GM12892 (cell line): ENCODE data around the gene ZBTB2.
A peak's percentile ranks its signal among the peaks of the same experiment; 100 is the strongest.

Source experiments
- DNase-seq: peaks from one replicate; pipeline ENCODE4 v3.0.0; 2011; ENCODE audit not compliant: insufficient read length
- FAIRE-seq: peaks from 2 replicates; lab custom pipeline; 2011; peaks lifted over from hg19 to GRCh38; lab: Jason Lieb, UNC
- POLR2A ChIP-seq: IDR thresholded peaks from 2 replicates; pipeline ENCODE4 v1.6.1; 2011; ENCODE audit warnings: low read depth, low read length, control low read depth
- POLR2AphosphoS5 ChIP-seq: IDR thresholded peaks from 2 replicates; pipeline ENCODE4 v1.6.1; 2011; ENCODE audit warnings: low read depth, low read length, control low read depth
- TAF1 ChIP-seq: IDR thresholded peaks from 2 replicates; pipeline ENCODE4 v1.6.1; 2011; ENCODE audit warnings: low read depth, mild to moderate bottlenecking, control low read depth, low read length, borderline replicate concordance

The ZBTB2 gene

DNA sequence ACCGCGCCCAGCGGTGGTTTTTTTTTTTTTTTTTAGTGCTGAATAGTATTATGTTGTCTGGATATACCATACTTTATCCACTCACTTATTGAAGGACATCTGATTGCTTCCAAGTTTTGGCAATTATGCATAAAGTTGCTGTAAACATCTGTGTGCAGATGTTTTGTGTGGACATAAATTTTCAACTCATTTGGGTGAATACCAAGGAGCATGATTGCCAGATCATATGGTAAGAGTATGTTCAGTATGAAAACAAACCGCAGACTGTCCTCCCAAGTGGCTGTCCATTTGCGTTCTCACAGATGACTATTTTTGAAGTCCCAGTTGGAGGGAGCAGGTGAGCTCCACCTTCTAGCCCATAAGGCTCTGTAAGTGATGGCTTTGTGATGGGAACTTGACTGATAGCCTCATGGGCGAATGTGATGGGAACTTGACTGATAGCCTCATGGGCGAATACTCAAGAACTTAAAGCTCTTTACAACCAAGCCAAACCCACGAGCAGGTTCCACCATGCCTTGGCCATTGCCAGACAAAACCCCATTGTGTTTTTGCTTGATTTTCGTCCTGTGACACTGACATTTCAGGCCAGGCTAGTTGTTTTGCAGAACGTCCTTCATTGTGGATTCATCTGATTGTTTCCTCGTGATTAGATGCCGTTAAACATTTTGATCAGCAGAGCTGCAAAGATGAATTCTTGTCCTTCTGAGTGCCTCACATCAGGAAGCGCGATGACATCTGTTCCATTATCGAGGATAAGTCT is 51.0 kb downstream of the ZBTB2 start:
- no peak for FAIRE-seq
- TF ChIP-seq POLR2AphosphoS5 (no peak), POLR2A (no peak), TAF1 (no peak)
- no peak for DNase-seq

DNA sequence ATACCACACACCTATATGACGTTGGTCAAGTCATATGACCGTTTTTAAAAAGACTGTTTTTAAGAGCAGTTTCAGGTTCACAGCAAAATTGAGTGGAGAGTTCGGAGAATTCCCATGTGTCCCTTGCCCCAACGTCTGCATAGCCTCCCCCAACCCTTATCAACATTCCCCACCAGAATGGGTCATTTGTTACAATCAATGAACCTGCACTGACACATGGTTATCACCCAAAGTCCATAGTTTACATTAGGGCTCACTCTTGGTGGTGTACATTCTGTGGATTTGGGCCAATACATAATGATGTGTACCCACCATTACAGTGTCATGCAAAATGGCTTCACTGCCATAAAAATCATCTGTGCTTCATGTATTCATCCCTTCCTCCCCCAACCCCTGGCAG is 52.0 kb downstream of the ZBTB2 start:
- TF ChIP-seq POLR2AphosphoS5, result no peak
- no peak for TF ChIP-seq TAF1
- no peak for TF ChIP-seq POLR2A
- DNase-seq, result no peak
- no peak for FAIRE-seq

DNA sequence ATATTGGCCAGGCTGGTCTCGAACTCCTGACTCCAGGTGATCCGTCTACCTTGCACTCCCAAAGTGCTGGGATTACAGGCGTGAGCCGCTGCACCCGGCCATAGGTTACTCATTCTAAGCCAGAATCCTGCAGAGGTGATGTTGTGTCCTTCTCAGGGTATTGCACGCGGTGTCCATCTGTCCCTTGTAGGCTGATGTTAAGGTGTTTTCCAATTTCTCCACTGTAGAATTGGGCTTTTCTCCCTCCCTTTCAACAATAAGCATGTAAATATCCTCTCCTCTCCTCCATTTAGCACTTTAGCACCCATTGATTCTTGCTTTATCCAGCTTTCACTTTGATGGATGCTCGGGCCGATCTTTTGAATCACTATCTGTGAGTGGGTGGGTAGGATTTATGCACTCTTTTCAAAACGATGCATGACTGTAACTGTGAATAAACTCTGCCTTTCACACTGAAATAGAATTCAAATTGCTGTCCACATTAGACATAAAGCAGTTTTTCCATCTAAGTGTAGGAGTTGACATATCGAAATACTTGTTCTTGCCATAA is 52.6 kb downstream of the ZBTB2 start:
- DNase-seq, result no peak
- TF ChIP-seq POLR2A, result no peak
- no peak for TF ChIP-seq TAF1
- TF ChIP-seq POLR2AphosphoS5, result no peak
- FAIRE-seq, result no peak

DNA sequence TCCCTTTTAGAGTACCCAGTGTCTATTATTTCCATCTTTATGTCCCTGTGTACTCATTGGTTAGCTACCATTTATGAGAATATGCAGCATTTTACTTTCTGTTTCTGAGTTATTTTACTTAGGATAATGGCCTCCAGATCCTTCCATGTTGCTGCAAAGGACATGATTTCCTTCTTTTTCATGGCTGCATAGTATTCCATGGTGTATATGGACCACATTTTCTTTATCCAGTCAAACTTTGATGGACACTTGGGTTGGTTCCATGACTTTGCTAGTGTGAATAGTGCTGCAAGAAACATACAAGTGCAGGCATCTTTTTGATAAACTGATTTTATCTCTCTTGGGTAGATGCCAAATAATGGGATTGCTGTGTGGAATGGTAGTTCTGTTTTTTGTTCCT is 55.4 kb downstream of the ZBTB2 start:
- TF ChIP-seq POLR2AphosphoS5 (no peak), POLR2A (no peak), TAF1 (no peak)
- DNase-seq (no peak), FAIRE-seq (no peak)

DNA sequence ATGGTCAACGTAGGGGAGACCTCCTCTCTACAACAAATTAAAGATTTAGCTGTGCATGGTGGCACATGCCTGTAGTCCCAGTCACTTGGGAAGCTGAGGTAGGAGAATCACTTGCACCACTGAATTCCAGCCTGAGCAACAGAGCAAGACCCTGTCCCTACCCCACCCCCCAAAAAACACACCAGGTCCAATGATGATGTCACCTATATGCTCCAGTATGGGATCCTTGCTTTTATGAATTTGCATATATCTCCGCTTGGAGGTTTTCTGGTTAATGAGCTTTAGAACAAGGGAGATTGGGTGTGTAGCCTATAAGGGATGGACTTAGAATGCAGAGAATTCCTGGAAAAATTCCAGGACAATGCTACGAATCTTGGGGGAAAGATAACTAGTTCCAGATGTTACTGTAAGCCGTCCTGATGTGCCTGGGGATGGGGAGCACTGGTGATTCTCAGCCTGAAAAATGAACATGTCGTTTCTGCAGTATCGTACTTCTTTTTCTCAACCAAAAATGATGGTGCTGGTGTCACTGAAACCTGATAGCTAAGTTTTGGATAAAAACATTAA is 61.1 kb downstream of the ZBTB2 start:
- TF ChIP-seq POLR2AphosphoS5, result no peak
- TF ChIP-seq POLR2A, result no peak
- TF ChIP-seq TAF1, result no peak
- FAIRE-seq (no peak), DNase-seq (no peak)

DNA sequence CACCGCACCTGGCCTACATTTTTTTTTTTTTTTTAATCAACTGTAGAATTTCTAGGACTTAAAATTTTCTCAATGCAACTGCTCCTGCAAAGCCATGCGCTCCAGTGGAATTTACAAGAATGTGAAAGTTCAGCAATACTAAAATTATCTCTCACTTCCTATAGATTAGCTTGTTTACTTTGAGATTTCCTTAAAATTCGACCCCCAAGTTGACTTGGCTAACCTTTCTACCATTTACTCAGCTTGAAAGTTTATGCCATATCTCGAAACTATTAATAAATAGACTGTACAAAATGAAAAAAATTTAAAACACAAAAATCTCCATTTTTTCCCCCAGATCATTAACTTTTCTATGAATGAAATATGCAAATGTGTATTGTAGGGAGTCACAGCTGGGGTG is 64.3 kb downstream of the ZBTB2 start:
- TF ChIP-seq POLR2AphosphoS5 (no peak), POLR2A (no peak), TAF1 (no peak)
- FAIRE-seq, result no peak
- DNase-seq, result no peak

DNA sequence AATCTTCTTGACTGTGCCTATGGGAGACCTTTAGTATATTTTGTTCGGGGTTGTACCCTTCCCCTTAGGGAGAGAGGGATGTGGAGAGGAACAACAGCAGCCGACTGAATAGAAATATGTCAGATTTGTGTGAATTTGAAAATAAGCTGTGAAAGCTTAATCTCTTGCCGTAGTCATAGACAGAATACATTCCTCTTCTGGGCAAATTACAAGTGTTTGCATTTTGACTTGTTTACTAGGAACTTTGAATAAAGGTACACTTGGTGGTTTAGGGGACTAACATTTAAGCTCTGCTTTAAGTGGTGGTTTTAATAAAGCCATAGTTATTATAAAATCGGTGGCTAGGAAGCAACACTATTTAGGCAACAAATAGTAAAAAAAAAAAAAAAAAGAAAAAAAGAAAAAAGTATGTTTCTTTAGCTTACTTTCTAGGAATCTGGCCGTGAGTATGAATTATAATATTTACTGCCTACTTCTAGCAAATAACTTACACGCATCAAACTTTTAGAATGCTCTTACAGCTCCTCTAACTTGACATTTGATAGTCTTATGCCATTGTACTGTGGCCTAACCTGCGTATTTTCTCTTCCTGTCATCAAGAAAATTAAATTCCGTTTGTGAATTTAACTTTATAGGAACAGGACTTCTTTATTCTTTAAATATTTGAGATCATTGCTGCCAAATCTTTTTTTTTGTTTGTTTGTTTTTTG is 65.1 kb downstream of the ZBTB2 start:
- DNase-seq (no peak), FAIRE-seq (no peak)
- TF ChIP-seq POLR2AphosphoS5, result no peak
- TF ChIP-seq TAF1, result no peak
- TF ChIP-seq POLR2A, result no peak

DNA sequence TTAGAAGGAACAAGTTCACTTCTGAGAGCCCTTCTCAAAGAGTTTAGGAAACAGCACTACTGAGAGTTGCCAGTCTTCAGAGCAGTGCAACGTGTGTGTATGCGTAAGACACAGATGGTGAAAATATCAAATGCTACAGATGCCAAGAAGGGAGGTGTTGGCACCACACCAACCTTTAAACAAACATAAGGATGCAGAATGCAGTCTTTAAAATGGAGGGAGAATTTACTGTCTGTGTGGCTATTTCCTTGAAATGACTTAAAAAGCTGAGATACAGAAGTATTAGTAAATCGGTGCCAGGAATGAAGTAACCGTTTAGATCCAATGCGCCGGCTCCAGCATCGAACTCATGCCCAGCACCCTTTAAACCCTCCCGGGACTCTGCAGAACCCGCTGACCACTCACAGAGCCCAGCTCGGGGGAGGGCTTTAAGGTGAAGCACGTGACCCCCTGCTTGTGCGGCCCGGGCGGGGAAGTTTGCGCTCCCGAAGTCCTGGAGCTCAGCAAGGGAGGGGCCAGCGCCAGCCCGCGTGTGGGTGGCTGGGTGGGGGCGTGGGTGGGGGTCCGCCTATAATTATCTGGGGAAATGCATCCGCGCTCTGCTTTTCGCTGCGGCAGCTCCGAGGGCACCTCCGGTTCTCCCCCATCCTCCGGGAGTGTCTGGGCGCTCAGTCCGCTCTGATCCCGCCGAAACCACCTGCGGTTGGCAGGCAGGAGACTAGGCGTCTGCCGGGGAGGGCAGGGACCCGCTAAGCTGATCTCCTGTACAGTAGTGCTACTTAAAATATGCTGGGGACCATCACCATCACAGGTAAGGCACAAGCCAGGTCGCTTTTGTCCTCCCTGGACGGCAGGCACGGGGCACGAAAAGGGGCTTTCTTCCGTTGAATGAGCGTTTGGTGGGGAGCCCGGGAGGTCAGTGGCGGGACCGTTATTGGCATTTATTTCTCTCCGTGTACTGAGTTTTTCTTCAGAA is 66.0 kb downstream of the ZBTB2 start:
- FAIRE-seq (no peak), DNase-seq (no peak)
- TF ChIP-seq POLR2AphosphoS5 (no peak), TAF1 (no peak), POLR2A (no peak)

DNA sequence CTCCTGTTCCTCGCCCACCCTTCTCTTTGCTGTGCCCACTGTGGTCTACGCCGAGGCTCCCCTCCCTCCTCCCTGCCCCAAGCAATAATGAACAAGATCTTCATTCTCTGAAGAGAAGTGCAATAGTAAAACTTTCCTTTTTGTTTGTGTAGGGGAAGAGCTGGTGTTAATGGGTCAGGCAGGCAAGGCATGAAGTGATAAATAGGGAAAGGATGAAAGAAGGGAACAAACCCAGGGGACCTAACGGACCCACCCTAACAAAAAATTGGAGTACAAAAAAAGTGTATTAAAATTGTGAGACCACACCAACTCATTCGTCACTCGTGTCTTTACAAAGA is 66.9 kb downstream of the ZBTB2 start:
- no peak for DNase-seq
- TF ChIP-seq TAF1 (no peak), POLR2A (no peak), POLR2AphosphoS5 (no peak)
- FAIRE-seq, result no peak

DNA sequence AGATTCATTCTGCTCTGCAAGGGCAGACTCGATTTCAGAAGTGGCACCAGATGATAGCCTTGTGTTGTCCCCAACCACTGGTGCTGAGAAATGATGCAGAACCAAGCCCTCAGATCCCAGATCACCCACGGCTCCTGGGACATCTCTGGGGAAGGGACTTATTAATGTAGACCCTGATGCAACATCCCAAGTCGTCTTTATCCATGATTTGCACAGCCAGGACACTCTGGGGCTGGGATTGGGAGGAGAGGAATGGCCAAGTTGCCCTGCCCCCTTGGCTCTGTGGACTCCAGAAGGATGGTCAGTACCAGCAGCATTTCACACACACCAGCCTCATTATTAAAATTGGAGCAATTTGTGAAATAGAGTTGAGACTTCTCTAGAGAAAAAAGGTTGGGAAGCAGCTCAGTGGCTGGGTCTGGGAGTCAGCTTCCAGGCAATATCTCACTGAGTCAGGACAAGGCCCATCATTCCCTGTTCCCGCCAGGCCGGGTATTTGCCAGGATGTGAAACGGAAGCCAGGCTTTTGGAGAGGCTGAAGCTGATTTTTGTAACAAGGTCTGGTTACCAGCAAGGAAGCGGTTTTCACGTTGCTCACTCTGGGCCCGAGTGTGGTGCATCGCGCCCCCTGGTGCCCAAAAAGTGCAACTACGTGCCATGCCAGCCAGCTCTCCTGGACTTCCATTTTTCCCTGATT is 67.4 kb downstream of the ZBTB2 start:
- peak; percentile 58 for FAIRE-seq
- TF ChIP-seq TAF1 (no peak), POLR2A (no peak), POLR2AphosphoS5 (no peak)
- DNase-seq, result peak; percentile 40

DNA sequence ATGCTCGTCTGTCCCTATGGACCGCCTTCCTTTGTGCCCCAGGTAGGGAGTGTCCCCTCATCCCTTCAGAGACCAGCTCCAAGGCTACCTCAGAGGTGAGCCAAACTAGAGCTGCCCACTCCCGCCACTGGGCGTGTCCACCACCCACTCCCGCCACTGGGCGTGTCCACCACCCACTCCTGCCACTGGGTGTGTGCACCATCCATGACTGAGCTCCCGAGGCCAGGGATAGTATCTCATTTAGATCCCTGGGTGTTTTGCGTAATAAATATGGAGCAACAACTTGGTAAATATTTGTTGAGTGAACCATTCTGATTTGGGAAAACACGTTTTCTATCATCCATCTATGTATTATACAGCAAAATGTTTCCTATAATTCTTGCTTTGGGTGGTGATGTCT is 68.8 kb downstream of the ZBTB2 start:
- DNase-seq (no peak), FAIRE-seq (no peak)
- TF ChIP-seq TAF1 (no peak), POLR2A (no peak), POLR2AphosphoS5 (no peak)
